NCI-H146 (cell line): ENCODE results near the gene BRMS1L.

Experiments
- DNase-seq: peaks from one replicate; lab custom pipeline; 2025; lab: John Stamatoyannopoulos, UW

The BRMS1L gene

DNA sequence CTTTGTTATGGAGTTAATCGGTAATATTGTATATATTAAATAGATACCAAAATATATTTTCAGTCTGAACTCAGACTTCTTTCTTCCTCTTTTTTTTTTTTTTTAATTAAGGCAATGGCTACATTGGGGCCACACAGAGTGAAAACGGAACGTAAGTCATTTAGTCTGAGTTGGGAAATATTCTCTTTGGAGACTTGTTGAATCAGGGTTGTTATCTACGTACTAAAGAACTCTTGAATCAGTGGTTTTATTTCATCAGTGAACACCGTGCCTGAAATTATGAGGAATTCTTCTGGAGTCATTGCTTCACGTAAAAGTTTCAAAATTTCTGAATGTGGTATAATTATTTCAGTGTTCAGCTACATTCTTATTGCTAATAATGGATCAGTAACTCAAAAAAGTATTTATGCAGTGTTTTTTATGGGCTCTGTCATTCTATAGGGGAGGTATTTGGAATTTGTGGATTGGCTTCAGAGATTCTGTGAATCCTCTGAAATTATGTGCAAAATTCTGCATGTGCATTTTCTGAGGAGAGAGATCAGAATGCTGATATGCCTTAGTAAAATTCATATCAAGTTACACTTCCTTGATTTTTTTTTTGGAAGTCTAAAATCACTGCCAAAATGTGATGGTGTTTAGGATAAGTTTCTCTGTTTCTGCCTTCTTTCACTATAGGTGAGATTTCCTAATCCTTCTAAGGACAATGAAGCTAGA, 39.6 kb downstream of the BRMS1L start:
- no peak for DNase-seq

DNA sequence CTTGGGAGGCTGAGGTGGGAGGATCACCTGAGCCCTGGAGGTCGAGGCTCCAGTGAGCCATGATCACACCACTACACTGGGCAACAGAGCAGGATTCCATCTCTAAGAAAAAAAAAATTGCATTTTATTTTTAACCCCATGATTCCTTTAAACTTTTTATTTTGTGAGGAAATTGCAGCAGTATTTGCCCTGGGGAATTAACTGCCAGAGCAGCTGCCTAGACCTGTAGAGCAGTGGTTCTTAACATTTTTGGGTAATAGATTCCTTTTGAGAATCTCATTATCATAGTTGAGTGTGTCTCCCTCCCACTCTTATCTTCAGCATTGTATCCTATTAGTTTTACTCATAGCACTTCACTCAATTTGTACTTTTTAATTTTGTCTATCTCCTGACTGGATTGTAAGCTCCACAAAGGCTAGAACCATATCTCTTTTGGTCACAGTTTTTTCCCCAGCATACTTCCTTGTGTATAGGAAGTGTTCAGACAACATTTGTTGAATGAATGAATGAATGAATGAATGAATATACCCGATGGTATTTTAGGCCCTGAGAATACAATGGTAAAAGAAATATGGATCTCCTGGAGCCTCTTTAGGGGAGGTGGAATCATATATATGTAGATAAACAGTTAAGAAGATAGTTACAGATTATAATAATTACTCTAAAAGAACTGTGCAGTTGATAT, 40.6 kb downstream of the BRMS1L start:
- DNase-seq = no peak

DNA sequence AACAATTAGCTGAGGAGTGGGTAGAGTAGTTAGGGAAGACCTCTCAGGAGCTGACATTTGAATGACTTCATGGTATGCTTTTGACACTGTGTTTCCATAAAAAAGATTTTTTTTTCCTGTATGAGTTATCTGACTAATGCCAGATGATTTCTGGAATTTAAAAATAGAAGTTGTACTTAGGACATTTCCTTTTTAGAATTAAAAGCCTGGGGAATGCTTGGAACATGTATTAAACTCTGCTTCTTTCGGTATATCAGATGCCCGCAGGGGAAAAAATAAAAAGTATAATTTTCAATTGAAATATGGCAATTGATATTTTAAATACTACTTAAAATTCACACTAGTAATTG, 41.1 kb downstream of the BRMS1L start:
- DNase-seq = no peak

DNA sequence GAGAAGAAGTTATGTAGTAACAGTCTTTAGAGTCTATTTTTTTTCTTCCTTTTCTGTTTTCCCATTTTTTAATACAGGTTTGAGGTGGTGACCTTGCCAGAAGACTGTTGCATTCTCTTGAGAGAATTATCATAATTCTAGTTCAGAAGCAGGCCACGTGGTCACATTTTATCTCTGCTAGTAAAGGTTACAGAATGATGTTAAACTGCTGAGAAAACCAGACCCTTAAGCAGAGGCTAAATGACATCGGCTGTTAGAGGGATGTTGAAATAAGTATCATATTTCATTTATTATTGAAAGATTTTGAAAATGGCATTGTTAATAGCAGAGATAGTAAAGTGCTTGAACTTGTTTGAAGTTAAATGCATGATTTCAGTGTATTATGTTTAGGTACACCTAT, 49.2 kb downstream of the BRMS1L start:
- DNase-seq = no peak

DNA sequence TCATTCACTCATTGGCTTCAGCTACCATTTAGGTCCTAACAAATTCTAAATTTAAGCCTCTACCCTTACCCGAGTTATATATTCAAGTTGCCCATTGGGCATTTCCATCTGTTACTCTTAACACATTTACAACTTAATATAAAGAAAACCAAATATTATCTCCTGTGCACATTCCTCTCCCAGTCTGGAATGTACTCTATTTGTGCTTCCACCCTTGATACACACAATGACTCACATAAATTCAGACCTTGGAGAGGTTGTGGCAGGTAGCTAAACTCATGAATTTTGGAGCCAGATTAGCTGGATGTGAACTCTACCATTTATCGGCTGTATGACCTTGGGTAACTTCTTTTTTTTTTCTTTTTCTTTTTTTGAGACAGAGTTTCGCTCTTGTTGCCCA, 51.1 kb downstream of the BRMS1L start:
- no peak for DNase-seq

DNA sequence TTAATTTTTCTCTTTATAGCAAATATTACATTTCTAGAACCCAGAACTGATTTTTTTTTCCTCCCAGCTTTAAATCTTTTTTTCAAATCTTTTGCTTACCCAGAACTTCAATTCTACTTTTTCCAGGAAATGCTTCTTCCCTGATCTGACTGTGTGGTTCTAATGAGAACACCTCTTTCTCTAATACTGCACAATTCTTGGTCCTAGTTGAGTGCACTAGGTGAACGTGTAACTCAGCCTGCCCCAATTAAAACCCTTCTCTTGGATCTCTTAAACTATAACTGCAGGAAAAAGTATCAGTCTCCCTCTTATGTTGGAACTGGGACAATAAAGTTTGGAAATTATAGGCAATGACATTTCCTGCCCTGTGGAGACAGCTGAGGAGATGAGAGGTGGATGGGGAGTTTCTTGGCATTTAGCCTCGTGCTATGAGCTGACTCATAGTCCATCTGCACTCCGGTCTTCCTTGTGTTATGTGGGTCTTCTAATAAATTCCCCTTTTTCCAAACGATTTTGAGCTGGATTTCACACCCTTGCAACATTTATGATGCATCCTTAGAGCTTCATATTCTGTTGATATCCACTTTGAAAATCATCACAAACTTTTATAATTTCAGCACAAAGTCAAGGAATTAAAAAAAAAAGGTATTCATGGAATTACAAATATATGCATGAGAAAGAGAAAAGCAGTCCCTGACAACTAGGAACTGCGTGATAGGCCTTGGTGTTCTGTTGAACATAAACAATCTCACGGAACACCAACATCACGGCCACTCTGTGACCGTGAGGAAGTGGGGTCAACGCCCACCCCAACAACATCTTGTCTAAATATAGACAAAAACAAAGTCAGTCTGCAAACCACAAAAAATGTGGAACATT, 52.4 kb downstream of the BRMS1L start:
- DNase-seq = no peak

DNA sequence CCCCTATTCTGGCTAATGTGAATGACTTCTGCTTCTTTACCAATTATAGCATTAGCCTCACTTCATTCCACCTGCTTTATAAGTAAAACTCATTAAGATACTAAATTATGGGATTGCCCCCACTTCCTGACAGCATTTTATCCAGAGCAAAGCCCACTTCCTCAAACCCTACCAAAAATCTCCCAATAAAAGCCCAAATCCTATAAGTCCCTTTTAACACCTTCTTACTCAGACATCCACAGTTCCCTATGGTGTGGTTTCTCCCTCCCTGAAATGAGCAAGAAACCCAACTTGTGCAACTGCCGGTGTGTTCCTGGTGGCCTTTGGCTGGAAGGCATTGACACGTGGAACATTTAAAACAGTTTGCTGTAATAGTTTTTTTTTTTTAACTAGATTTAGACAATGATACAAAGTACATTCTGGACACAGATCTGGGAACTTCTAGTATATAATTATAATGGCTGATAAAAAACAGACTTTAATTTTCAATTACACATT, 53.1 kb downstream of the BRMS1L start:
- no peak for DNase-seq

DNA sequence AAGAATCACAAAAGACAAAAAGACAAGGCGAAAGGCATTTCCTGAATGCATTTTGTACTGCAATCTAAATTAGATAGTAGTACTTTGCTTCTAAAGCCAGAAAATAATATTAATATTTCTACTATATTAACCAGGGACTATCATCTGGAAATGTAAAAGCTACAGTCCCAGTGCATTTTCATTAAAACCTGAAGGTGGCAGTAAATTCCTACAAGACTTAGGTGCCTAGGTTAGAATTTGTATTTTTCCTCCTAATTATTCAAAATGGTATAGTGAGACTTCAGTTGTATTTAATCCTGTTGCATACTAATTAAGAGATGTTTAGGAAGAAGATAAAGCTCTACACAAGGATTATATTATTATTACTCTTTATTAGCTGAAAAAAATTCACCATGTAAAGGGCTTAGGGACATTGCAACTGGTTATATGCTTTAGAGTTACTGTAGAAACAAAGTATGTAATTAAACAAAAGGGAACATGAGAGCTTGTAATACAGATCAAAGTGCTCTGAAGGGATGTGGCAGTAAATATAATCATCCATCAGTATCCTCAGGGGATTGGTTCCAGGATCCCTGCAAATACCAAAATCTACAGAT, 53.6 kb downstream of the BRMS1L start:
- DNase-seq = no peak

DNA sequence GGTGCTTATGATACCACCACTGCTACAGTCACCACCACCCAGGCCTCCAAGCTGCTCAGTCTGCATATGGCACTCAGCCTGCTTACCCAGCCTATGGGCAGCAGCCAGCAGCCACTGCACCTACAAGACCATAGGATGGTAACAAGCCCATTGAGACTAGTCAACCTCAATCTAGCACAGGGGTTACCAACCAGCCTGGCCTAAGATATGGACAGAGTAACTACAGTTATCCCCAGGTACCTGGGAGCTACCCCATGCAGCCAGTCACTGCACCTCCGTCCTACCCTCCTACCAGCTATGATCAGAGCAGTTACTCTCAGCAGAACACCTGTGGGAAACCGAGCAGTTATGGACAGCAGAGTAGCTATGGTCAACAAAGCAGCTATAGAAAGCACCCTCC, 55.1 kb downstream of the BRMS1L start:
- DNase-seq = no peak

DNA sequence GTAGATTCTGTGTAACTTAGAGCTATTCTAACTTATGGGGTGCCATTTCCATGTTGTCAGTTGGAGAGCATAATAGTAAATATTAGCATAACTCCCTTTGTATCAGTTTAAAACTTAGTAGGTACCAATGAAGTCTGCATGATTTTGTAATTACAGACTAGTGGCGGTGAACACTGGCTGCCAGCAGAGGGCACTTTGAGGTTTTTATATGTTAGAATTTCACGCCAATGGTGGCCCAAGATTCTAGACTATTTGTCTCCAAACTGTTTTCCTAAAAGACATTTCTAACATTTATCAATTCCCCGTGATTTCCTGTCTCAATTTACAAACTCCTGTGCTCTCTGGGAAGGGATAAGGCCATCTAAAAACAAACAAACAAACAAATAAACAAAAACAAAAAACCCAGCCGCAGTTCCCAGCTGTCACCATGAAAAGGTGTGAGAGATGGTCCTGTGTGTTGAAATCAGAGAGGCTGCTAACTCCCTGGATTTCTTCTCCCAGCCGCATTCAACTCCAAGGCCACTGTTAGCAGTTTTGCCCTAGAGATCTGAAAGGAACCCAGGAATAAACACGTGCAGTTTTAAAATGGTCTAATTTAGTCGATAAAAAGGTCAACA, 57.6 kb downstream of the BRMS1L start:
- DNase-seq = peak; percentile 6

DNA sequence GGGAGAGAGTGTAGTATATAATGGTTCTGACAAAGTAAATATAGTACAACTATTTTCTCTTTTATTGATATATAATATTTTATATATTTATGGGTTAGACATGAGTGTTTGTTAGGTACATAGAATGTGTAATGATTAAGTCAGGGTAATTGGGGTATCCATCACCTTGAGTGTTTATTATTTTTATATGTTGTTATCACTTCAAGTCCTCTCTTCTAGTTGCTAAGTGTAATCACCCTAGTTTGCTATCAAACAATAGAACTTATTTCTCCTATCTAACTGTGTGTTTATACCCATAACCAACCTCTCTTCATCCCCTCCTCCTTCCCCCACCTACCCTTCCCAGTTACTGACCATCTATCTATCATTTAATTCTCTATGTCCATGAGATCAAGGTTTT, 64.2 kb downstream of the BRMS1L start:
- DNase-seq = no peak

DNA sequence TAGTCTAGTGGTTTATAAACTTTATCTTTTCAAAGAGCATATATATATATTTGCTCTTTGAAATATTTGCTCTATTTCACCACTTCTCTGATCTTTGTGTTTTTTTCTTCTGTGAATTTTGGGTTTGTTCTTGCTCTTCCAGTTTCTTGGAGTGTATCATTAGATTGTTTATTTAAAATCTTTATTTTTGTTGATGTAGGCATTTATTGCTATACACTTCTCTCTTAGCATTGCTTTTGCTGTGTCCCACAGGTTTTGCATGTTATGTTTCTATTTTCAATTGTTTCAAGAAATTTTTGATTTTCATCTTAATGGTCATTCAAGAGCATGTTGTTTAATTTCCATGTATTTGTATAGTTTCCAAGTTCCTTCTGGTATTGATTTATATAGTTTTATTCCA, 69.1 kb downstream of the BRMS1L start:
- no peak for DNase-seq

DNA sequence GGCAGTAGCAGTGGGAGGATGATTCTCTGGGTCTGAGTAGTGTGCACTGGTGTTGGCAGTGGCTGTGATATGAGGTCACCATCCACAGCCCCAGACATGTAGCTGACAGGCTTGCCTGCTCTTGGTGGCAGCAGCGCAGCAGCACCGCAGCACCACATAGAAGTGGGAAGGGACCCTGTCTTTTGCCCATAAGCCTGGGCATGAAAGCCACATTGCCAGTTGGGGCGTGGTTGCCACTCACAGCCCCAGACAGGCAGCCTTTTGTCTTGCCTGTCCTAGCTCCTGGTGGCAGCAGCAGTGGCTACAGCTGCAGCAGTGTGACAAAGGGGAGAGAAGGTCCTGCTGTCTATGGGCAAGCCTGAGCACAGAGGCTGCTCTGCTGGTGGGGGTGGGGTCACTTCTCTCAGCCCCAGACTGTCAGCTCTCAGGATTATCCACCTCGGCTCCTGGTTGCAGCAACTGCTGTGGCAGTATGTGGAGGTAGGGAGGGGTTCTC, 71.5 kb downstream of the BRMS1L start:
- peak; percentile 58 for DNase-seq

DNA sequence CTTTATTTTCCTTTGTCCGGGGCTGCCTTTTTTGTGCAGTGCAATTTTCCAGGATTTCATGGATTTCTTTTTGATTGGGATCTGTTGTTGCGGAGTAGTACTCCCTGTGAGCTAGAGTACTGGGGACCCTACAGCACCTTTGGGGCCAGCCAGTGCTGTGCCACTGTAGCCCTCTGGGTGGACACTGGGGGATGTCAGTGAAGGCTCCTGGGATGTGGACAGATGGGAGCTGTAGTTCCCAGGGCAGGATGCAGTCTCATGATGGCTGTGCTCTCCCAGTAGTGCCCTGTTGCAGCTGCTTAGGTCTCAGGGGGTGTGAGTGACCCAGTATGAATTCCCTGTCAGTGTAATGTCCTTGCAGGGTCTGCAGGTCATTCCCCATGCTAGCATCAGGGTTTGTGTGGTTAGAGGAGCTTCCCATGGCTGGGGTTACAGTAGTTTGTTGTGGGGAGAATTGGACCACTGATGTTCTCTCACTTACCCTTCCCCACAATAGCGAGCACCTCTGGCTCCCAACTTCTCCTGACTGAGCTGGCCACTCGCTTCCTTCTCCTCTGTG, 72.2 kb downstream of the BRMS1L start:
- no peak for DNase-seq

DNA sequence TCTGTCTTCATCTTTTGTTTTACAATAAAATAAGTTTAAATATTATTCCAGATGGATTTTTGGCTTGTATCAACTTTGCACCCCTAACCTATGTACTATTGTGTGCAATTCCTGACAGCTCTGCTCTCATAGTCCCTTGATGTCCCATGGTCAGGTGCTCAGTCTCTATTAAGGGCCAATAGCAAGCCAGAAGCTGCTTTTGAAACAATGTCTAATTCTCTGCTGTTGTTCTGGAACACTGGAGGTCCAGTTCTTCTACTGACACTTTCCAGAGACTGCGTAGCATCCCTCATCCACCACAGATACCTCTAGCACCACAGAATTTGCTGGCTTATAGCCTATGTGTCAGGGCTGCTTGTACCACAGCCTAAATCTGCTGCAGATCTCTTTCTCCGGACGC, 74.6 kb downstream of the BRMS1L start:
- no peak for DNase-seq

DNA sequence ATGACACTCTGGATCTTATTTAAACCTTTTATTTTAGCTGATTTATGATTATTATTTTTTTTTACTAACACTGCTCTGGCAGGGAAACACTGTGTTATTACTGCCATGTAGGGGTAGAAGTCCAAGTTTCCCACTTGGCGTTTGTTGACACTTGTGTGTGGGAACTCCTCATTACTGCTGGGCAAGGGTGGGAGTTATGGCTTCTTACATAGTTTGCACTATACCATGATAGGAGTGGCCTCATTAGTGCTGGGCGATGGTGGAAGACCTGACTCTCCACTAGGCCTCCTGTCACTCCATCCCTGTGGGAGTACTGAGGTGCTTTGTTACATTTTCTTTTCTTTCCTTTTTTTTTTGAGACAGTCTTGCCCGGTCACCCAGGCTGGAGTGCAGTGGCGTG, 83.5 kb downstream of the BRMS1L start:
- no peak for DNase-seq

DNA sequence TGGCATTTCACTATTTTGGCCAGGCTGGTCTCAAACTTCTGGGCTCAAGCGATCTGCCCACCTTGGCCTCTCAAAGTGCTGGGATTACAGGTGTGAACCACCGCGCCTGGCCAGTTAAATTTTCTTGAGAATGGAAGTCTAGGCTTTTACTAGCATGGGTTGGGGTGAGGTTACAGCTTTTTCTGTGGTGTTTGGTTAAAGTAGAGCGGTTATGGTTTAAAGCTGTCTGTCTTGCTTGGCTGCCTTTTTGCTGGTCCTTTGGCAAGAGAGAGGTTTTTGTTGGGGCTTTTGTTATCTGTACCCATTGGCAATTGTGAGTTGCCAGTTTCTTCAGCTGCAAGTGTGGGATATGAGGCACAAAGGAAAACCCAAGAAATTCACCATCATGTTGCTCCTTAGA, 84.1 kb downstream of the BRMS1L start:
- no peak for DNase-seq

DNA sequence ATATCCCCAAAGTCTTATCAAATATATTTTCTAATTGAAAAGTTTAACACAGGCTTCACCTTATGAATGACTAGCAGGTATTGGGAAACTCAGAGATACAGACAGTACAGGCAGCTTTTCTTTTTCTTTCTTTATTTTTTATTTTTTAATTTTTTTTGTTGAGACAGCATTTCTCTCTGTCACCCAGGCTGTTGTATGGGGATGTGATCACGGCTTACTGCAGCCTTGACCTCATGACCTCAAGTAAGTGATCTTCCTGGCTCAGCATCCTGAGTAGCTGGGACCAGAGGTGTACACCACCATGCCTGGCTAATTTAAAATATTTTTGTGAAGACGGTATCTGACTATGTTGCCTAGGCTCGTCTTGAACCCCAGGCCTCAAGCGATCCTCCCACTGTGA, 85.0 kb downstream of the BRMS1L start:
- no peak for DNase-seq

DNA sequence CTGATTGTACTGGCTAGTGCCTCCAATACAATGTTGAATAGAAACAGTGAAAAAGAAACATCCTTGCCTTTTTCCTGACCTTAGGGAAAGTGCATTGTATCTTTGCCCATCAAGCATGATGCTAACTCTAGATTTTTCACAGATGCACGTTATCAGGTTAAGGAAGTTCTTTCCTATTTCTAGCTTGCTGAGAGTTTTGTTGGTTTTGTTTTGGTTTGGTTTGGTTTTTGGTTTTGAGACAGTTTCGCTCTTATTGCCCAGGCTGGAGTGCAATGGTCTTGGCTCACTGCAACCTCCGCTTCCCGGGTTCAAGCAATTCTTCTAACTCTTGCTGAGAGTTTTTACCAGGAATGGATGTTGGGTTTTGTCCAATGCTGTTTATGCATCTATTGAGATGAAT, 89.0 kb downstream of the BRMS1L start:
- no peak for DNase-seq

DNA sequence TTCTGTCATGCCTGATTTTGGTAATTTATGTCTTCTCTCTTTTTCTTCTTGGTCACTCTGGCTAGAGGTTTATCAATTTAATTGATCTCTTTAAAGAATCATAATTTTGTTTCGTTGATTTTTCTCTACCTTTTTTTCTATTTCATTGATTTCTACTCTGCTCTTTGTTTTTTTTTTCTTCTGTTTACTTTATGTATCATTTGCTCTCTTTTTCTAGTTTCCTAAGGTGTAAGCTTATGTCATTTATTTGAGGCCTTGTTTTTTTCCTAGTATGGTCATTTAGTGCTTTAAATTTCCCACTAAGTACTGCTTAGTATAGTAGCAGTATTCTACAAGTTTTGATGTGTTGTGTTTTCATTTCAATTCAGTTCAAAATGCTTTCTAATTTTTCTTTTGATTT, 89.6 kb downstream of the BRMS1L start:
- no peak for DNase-seq
